ENCODE data around the gene CELF3.

Gene CELF3

DNA sequence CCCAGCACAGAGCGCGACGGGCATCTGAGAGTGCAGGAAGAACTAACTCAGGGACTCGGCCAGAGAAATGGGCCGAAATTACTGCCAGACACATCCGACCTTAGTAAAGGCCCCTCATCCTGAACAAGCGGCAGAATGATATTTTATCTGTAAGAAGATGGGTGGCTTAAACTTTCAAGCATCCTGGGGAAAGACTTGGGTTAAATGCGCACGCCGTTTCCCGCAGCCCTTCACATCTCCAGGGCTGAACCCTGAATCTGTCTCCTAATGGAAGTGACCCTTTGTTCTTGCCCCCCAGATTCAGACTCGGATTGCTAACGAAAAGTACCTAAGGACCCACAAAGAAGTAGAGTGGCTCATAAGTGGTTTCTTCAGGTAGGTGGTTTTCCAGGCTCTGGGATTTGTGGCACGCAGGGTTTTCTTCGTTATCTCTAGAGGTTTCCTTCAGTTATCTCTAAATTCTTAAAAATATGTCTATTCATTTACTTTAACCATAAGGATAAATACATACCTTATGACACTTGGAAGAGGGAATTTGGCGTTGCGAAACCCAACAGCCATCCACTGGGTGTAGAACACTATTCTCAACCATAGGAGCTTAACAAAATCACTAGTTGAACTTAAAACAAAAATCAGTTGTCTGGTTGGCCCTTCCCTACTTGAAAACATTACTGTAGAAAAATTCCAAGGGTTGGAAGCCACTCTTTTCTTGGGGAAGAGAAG lies 5.3 kb upstream of the CELF3 start:
- Histone ChIP-seq H3K4me3 (peak overlapping the region; percentile 17 to 42 (median 31)), H3K27ac (peak overlapping the region in 4 of 21 experiments; percentile 45 to 65 (median 56))

DNA sequence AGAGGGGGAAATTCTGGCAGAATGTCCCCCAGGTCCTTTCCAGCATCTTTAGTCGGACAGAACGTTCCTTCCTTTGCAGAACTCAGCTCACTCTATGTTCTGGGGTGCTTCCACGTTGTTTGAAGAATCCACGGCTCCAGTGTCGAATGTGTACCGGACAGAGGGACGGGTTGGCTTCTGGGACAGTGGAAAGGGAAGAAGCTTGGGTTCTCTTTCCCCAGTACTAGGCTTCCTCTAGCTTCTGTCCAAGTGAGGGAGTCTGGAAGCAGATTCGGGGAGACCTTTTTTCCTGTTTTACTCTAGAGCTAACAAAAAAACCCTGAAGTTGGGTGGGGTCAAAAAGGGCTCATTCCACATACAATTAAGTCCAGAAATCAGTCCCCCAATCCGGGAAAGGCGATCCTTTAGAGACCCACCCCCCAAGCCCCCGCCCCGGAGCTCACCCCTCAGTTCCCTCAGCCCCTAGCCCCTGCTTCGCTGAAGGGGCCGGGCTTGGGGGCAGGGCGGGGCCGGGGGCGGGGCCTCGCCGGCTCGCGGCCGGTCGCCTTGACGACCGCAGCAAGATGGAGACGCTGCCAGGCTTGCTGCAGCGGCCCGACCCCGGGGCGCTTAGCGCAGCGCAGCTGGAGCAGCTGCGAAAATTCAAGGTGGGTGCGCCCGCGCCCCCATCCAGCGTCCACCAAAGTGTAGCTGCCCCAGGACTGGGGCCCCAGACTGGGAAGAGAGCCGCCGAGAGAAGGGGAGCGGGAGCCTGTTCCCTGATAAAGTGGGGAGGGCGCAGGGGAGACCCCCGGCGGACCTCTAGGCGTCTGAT lies 4.6 kb upstream of the CELF3 start, which contains the start of gene RIIAD1:
RIIAD1 (plus strand) TSS at position 549 of the 814 bp plus-strand sequence; CDS start at position 564, 15 bp downstream.
- Histone ChIP-seq H3K27ac (peak within 1 kb of the TSS in 8 of 21 experiments; percentile 9 to 69 (median 50)), H3K4me3 (peak within 1 kb of the TSS; percentile 17 to 42 (median 31))

DNA sequence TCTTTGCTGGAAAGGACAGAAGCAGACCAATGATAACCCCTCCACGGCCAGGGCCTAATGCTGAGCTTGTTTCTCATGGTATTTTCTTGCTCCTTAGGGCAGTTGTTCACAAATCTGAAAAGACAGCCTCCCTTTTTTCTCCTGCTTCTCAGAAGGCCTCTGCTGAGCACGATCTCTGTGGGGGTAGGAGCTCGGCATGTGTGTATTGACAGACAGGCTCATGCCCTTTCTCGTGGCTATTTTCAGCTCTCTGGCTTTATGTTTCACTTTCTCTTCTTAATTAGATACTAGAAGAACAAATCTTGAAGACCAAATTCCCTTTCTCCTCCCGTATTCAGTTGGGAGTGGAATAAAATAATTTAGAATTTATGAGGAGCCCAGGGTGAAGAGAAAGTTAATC lies 4.0 kb upstream of the CELF3 start:
- Histone ChIP-seq H3K4me3 (peak overlapping the region in 5 of 7 experiments; percentile 17 to 40 (median 18)), H3K27ac (peak overlapping the region in 8 of 21 experiments; percentile 9 to 69 (median 50))

DNA sequence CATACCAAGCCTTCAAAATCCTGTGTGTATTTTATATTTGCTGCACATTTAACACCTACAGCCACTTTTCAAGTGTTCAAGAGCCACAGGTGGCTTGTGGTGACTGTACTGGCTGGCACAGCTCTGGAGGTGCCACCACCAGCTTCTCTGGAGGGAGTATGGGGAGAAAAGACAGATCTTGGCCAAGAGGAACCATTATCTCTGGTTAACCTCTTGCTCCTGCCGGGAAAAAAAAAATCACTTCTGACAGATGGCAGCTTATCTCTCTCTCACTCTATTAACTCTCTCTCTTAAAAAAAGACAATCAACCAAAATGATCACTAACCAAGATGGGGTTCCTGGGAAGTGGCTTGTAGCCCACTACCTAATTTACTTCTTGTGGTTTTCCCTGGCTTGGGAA lies 3.5 kb upstream of the CELF3 start:
- H3K4me3 ChIP-seq = no peak overlapping the region
- H3K27ac ChIP-seq = peak overlapping the region in 6 of 21 experiments; percentile 9 to 65 (median 50)

DNA sequence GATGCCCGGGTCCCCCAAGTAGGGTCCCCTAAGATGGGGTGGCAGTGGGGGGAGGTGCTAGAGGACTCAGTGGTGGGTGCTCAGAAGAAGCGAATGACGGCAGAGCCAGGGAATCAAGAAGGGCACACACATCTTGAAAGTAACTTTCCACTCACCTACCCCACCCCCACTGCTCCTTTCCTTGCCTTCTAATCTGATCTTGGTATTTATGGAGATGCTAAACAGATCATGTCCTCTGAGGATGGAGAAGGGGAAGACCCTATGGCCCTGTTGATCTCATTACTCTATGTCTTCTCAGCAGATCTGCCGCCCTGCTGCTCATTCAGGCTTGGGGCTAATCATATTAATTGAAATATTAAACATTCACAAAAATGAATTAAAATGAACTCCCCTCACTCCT lies 2.1 kb upstream of the CELF3 start:
- H3K27ac ChIP-seq = no peak overlapping the region

DNA sequence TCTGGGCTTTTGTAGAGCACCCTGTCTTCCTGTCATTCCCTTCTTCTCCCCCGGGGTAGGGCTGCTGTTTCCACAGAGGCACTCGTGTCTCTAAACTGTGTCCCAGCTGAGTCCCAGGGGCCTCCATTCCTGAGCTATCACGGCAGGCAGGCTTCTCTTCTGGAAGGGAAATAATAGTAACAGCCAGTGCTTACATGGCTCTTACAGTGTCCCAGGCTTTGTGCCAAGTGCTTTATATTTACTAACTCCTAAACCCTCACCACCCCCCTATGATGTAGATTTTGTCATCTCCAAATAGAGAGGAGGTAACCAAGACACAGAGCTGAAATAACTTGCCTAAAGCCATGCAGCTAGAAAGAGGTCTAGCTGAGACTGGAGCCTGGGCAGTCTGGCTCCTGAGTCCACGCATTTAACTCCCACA lies 1.4 kb upstream of the CELF3 start:
- no peak overlapping the region for H3K4me3 ChIP-seq
- H3K27ac ChIP-seq = no peak overlapping the region

More for the DNA sequence above, 2.1 kb upstream of the CELF3 start:
- no peak overlapping the region for H3K4me3 ChIP-seq

DNA sequence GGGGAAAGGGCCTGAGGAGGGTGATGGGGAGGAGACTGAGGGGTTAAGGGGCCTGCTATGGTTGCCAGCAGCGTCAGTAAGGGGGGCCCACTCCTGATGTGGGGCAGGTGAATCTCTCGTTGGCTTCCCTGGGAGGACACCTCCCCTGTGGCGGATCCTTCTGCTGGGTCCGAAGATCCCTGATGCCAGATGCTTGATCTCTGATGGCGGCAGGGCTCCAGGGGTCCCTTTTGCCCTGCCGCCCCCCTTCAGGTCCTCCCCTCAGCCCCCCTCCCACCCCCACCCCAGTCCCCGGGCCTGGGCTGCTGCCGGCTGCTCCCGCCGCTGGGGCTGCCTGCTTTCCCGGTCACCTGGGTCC lies 219 bp downstream of the CELF3 start:
- H3K27ac ChIP-seq = no peak overlapping the region
- no peak overlapping the region for H3K4me3 ChIP-seq

DNA sequence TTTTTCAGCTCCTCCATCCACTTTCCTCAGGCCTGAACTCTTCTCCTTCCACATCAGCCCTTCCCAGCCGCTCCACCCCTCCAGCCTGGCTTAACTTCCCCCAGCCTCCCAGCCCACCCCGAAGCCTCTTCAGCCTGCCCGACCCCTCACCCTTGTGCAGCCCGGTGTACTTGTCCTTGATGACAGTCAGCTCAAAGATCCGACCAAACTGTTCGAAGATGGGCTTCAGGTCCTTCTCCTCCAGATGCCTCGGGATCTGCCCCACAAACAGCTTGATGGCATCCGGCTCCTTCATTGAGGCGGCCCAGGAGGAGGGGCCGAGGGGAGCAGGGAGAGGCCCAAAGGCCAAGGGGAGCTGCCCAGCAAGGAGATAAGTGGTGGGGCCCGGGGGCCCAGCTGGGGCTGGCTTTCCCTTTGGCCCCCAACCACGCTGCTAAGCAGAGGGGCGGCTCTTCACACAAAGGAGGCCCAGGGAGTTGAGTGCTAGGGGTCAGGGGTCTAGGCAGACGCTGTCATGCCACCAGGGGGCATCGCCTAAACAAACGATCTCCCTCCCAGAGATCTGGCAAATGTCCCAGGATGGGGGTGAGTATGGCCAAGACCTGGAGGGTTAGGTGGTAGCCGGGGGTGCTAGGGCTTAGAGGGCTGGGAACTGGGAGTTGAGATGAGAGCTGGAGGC lies 738 bp downstream of the CELF3 start:
- no peak overlapping the region for H3K27ac ChIP-seq
- no peak overlapping the region for H3K4me3 ChIP-seq

DNA sequence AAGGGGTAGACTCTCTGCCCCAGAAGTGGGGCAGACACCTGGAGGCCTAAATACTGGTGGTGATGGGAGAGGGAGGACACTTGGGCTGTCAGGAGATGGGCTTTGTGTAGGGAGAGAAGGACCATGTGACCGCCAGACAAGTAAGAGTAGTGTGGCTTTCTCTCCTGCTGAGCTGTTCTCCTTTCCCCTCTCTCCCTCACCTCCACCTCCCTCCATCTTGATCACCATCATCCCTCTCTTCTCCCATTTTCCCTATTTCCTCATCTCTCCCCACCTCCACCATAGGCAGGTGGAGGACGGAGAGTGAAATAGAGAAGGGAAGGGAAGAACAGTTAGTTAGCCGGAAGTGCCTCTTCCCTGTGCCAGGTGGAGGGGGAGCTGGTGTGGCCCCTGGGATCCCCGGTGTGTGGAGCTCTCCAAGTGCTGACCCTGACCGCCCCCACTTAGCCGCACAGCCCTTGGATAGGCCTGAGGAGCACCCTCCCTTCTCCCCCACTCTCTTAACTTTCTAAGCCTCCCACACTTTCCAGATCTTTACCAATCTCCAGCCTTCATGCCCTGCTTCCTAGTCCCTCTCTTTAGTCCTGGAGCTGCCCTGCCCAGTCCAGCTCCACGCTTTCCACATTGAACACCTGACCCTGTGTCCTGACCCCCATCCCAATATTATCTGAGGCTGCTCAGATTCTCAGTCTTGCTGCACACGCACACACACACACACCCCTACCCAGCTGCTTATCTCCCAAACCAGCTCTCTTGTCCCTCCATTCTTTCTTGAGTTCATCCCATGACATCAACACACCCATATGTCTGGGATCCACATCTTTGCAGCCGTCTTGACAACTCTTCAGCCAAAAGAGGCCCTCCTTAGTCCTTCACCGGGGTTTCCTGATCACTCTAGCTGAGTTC lies 1.5 kb downstream of the CELF3 start:
- Histone ChIP-seq H3K4me3 (no peak overlapping the region), H3K27ac (no peak overlapping the region)

DNA sequence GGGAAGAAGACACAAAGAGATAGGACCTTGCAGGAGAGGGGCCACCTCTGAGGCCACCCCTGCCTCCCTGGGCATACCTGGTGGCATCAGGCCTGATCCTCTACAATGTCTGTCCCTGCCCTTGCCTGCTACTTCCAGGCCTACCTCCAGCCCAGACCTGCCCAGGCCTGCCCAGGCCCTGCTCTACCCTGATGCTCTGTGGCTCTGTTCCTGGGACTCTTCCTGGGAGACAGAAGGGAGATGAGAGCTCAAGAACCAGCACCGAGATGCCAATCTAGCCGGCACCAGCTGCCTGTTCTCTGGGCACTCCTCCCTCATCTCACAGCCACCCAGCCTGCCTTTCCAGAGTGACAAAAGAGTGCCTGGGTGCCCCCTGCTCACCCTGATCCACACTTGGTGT lies 2.7 kb downstream of the CELF3 start:
- no peak overlapping the region for H3K27ac ChIP-seq
- H3K4me3 ChIP-seq = no peak overlapping the region

DNA sequence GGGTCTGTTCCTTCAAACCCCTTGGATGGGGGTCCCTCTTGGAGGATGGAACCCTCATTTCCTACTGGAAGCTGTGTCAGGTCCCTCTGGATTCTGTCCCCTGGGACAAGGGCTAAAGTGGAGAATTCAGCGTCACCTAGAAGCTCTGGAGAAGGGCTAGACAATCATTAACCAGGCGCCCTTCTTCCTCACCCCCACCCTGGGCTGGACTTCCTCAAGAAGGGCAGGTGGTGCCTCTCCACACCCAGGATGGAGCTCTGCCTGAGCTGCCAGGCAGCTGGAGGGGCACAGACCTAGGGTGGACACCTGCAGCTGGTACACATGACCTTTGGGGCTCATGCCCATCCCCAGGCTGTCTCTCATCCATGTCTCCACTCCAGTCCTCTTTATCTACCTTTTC lies 3.6 kb downstream of the CELF3 start:
- Histone ChIP-seq H3K27ac (no peak overlapping the region), H3K4me3 (no peak overlapping the region)

DNA sequence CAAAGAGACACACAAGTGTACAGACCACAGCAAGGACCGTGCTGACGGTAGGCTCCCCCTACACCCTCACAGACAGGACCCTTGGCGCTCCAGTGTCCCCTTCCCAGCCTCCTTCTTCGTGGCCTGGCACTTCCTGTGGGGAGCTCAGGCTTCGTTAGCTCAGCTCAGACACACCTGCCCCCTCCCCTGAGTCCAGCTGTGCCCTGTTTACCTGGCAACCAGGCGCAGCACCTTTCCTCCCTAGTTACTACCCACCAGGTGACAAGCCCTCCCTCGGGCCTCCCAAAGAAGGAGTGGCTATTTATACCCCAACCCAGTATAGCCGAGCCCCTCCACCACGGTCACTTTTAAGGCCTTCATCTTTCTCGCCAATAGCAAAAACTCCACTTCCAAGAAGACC lies 4.7 kb downstream of the CELF3 start:
- H3K4me3 ChIP-seq = no peak overlapping the region
- no peak overlapping the region for H3K27ac ChIP-seq

DNA sequence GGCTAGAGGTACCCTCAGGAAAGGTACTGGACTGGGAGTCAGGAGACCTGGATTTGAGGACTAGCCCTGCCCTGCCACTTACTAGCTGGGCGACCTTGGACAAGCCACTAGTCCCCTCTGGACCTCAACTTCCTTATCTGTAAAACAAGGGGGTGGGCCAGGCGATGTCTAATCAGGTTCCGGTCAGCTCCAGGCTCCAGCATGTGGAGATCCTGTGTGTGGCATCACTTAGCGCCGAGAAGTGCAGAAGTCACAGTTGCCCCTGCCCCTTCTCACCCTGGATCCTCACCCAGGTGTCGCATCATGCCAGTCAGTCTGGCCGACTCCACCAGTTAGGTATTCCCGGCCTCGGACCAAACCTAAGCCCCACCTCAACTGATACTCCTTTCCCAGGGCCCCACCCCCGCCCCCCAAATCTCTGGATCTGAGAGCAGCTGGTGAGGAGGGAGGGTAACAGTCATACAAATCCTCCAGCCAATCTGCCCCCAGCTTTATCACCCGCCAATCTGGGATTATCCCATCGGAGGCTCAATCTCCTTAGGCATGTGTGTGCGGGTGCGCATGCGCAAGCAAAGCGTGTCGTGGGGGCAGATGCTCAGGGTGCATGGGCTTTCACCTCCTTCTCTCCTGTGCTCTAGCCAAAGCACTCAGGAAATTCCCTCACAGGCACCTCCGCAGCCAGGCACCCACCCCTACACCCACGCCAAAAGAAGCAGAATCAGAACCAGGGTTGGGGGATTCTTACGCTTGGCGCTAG lies 5.4 kb downstream of the CELF3 start:
- no peak overlapping the region for H3K27ac ChIP-seq
- no peak overlapping the region for H3K4me3 ChIP-seq

DNA sequence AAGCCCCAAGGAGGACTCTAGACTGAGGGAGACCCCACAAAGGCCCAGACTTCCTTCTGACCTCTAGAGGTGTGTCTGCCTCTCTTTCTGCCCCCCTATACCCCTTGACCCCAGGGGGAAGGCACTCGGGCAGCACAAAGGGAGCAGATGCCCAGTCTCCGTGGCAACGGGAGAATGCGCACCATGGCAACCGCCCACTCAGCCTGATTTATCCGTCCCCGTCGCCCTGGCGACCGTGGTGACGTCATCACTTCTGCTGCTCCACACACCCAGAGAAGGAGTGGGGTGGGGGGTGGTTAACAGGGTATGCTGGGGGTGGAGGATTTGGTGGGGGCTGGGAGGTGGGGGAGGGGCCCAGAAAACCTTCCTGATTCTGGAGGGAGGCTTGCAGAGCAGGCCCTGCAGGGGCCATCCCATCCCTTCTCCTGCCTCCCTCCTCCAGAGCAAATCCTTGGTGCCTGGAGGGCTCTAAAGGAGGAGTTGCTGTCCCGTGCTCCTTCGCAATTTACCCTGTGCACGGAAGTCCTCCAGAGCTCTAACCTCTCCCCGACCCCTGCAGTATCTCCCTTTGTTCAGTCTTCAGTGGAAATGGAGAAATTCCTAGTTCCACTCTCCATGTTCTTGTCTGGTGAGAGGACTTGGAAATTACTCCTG lies 6.3 kb downstream of the CELF3 start:
- H3K4me3 ChIP-seq = no peak overlapping the region

DNA sequence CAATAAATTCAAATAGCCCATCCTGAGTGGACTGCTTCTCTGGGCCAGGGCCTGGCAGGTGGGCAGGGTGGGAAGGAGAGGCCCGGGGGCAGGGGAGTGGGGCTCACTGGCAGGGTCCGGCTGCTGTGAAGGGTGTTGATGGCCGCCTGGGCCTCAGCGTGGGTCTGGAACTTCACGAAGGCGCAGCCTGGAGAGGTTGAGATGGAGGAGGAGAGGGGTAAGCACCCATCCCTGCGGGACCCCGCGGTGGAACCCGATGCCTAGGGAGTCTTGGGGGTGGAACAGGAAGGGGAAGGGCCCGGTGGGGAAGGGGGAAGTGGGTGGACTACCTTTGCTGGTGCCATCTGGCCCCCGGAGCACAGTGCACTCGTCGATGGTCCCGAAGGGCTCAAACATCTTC lies 7.7 kb downstream of the CELF3 start:
- no peak overlapping the region for H3K27ac ChIP-seq
- H3K4me3 ChIP-seq = no peak overlapping the region

More for the DNA sequence above, 6.3 kb downstream of the CELF3 start:
- H3K27ac ChIP-seq = no peak overlapping the region

DNA sequence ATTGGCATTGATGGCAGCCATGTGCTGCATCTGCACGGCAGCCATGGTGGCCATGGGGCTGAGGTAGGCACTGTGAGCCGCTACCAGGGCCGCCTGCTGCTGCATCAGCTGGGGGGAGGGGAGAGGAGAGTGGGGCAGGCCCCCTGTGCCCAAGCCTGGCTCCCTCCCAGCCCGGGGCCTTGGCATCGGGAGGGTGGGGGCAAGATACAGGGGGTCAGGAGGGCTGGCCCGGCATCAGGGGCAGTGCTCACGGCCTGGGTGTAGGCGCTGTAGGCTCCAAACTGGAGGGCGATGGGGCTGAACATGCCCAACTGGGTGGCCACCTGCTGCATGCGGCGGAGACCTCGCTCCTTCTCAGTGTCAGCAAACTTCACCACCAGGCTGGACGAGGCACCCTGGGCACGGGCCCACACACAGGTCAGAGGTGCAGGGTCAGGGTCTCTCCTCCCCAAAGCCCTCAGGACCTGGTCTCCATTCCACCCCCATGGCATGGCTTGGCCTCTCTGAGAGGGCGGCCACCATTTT lies 9.0 kb downstream of the CELF3 start:
- Histone ChIP-seq H3K4me3 (no peak overlapping the region), H3K27ac (no peak overlapping the region)

DNA sequence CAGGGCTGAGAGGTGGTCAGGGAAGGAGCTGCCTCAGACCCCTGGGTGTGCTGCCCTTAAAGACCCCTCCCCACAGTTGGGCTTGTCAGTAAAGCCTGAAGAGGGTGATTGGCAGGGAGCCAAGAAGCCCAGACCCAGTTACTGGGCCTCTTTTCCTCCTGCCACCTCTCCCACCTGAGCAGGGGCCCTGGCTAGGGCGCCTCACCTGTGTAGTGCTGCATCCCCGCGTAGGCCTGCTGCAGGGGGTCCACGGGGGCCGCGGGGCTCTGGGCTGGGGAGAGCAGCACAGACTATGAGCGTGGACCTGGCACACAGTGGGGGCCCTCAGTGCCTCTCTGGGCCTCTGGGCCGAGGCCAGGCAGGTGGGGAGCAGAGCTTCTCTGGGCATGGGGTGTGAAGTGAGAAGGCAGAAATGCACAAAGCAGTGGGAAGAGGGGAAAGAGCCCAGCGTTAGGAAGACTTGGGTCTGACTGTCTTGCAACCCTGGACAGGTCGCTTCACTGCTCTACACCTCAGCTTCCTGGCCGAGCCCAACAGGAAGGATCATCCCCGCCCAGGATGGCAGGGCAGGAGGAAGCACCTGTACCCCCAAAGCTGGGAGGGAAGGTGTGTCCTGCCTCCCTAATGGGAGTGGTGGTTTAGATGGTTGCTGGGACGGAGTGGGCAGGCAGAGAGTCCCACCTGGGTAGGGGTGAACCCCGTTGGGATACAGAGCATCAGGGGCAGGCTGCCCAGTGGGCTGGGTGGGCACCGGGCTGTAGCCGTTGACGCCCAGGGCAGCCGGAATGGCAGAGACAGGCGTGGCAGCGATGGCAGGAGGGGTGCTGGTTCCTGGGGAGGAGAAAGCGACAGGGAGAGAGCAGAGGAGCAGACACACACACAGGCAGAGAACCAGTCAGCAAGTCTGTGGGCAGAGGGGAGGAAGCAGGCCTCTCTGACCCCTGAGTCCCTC lies 9.9 kb downstream of the CELF3 start:
- H3K27ac ChIP-seq = no peak overlapping the region
- H3K4me3 ChIP-seq = no peak overlapping the region

Data from skin epidermis (tissue), 12 donors.